Measurements from ENCODE around the gene ABCC1.
"Not testable (repeated sequence)": the region's sequence is repeated elsewhere in the genome, so short reads cannot be mapped to it uniquely, and the experiment has no call there.

ABCC1 gene

DNA sequence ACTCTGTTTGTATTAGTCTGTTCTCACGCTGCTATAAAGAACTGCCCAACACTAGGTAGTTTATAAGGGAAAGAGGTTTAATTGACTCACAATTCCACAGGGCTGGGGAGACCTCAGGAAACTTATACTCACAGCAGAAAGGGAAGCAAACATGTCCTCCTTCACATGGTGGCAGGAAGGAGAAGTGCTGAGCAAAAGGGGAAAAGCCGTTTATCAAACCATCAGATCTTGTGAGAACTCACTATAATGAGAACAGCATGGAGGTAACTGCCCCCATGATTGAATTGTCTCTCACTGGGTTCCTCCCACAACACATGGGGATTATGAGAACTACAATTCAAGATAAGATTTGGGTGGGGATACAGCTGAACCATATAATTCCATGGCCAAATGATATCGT is 30.9 kb downstream of the ABCC1 start:
- no peak for TF ChIP-seq POLR2A (IDR thresholded peaks at IDR 0.05; ENCODE audit: extremely low read depth, insufficient read length)
- TF ChIP-seq, protein P1, sequence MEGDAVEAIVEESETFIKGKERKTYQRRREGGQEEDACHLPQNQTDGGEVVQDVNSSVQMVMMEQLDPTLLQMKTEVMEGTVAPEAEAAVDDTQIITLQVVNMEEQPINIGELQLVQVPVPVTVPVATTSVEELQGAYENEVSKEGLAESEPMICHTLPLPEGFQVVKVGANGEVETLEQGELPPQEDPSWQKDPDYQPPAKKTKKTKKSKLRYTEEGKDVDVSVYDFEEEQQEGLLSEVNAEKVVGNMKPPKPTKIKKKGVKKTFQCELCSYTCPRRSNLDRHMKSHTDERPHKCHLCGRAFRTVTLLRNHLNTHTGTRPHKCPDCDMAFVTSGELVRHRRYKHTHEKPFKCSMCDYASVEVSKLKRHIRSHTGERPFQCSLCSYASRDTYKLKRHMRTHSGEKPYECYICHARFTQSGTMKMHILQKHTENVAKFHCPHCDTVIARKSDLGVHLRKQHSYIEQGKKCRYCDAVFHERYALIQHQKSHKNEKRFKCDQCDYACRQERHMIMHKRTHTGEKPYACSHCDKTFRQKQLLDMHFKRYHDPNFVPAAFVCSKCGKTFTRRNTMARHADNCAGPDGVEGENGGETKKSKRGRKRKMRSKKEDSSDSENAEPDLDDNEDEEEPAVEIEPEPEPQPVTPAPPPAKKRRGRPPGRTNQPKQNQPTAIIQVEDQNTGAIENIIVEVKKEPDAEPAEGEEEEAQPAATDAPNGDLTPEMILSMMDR (IDR thresholded peaks at IDR 0.05; ENCODE audit: low read depth, low read length), result no peak
- no peak for TF ChIP-seq MYC (IDR thresholded peaks at IDR 0.05; ENCODE audit: low read depth, low read length)
- TF ChIP-seq, protein P2, sequence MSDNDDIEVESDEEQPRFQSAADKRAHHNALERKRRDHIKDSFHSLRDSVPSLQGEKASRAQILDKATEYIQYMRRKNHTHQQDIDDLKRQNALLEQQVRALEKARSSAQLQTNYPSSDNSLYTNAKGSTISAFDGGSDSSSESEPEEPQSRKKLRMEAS (IDR thresholded peaks at IDR 0.05; ENCODE audit: low read depth, low read length), result no peak
- H3K4me3 ChIP-seq (ENCODE audit: low read depth, low read length), result no peak overlapping the region
- DNase-seq (ENCODE audit: low read depth), result no peak

GRCh38 chr16:15981382-15981781 is 32.0 kb downstream of the ABCC1 start:
- no peak overlapping the region for H3K4me3 ChIP-seq (ENCODE audit: low read depth, low read length)
- no peak for TF ChIP-seq MYC (IDR thresholded peaks at IDR 0.05; ENCODE audit: low read depth, low read length)
- TF ChIP-seq, protein P2 (IDR thresholded peaks at IDR 0.05; ENCODE audit: low read depth, low read length), result no peak
- TF ChIP-seq POLR2A (IDR thresholded peaks at IDR 0.05; ENCODE audit: extremely low read depth, insufficient read length), result no peak
- TF ChIP-seq, protein P1 (IDR thresholded peaks at IDR 0.05; ENCODE audit: low read depth, low read length), result no peak
- DNase-seq (ENCODE audit: low read depth), result no peak

- not testable (repeated sequence) for H3K4me3 ChIP-seq (ENCODE audit: low read depth, low read length); DNase-seq (ENCODE audit: low read depth)
Measured at GRCh38 chr16:15982194-15982915, 32.9 kb downstream of the ABCC1 start.

DNA sequence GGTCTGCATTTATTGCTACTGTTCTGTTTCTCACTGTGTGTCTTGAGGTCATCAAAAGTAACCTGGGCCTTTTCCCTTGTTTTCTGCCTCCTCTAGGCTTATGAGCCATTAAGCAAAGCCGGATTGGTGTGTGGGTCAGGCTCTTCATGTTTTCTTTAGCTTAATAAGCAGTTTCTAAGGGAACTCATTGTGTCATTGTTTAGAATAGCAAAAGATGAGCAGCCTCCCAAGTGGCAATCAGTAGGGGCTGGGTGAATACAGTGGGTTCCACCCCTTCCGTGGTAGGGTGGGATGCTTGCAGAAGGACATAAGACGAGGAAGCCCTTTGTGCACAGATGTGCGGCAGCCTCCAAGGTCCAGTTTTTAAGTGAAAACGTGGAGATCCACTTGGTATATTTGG is 34.5 kb downstream of the ABCC1 start:
- no peak for DNase-seq (ENCODE audit: low read depth)
- no peak for TF ChIP-seq POLR2A (IDR thresholded peaks at IDR 0.05; ENCODE audit: extremely low read depth, insufficient read length)
- no peak overlapping the region for H3K4me3 ChIP-seq (ENCODE audit: low read depth, low read length)

DNA sequence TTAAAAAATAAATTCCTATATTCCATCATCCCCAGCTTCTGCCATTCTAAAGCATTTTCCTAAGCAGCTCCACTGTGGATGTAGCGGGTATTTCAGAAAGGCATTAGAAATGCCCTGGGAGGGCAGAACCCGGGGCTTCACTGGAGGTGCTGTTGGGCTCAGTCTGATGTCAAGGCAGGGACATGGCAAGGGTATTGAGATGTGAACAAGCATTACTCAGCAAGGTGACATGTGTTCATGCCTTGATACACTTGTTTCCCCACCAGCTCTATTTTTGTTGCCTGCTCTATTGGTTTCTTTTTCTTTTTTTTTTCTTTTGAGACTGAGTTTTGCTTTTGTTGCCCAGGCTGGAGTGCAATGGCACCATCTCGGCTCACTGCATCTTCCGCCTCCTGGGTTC is 35.7 kb downstream of the ABCC1 start:
- no peak overlapping the region for H3K4me3 ChIP-seq (ENCODE audit: low read depth, low read length)
- no peak for DNase-seq (ENCODE audit: low read depth)
- TF ChIP-seq, protein P1 (IDR thresholded peaks at IDR 0.05; ENCODE audit: low read depth, low read length), result no peak
- TF ChIP-seq MYC (IDR thresholded peaks at IDR 0.05; ENCODE audit: low read depth, low read length) (no peak), POLR2A (IDR thresholded peaks at IDR 0.05; ENCODE audit: extremely low read depth, insufficient read length) (no peak)
- TF ChIP-seq, protein P2 (IDR thresholded peaks at IDR 0.05; ENCODE audit: low read depth, low read length), result no peak

GRCh38 chr16:15986261-15986660 is 36.8 kb downstream of the ABCC1 start:
- H3K4me3 ChIP-seq (ENCODE audit: low read depth, low read length), result no peak overlapping the region
- TF ChIP-seq MYC (IDR thresholded peaks at IDR 0.05; ENCODE audit: low read depth, low read length) (no peak), POLR2A (IDR thresholded peaks at IDR 0.05; ENCODE audit: extremely low read depth, insufficient read length) (no peak)
- TF ChIP-seq, protein P1 (IDR thresholded peaks at IDR 0.05; ENCODE audit: low read depth, low read length), result no peak
- TF ChIP-seq, protein P2 (IDR thresholded peaks at IDR 0.05; ENCODE audit: low read depth, low read length), result no peak

More at GRCh38 chr16:15986261-15986660, 36.8 kb downstream of the ABCC1 start:
- DNase-seq (ENCODE audit: low read depth), result no peak
